ENCODE results near the gene MRPL55.
A peak's percentile ranks its signal among the peaks of the same experiment; 100 is the strongest.

The MRPL55 gene

GRCh38 chr1:228106800-228107054 lies 2.4 kb downstream of the MRPL55 start:
- WGBS (ENCODE audit: extremely low coverage, insufficient coverage, low lambda C conversion rate): no CpG with 5 or more reads among the region's 9 CpGs
- Histone ChIP-seq H3K79me1 (ENCODE audit: low read length) (peaks cover 11% of the 10 kb centered on the region), H3K18ac (ENCODE audit: low read length) (no peak overlapping the region), H3K56ac (ENCODE audit: low read length) (no peak overlapping the region), H3K4me2 (ENCODE audit: low read length) (no peak overlapping the region), H3K36me3 (ENCODE audit: control insufficient read depth, insufficient read depth, low read length) (no peaks in the 10 kb centered on the region), H4K8ac (ENCODE audit: low read depth, low read length) (no peak overlapping the region), H3K27ac (ENCODE audit: low read depth, low read length) (no peak overlapping the region), H3K27me3 (ENCODE audit: insufficient read depth, low read length, poor library complexity) (no peaks in the 10 kb centered on the region), H2BK120ac (ENCODE audit: low read depth, low read length) (no peak overlapping the region), H4K5ac (ENCODE audit: low read length) (no peak overlapping the region), H3K79me2 (ENCODE audit: control insufficient read depth, insufficient read depth, low read length) (peaks cover 10% of the 10 kb centered on the region), H2AK5ac (ENCODE audit: low read length) (no peak overlapping the region), H3K23ac (ENCODE audit: low read length) (no peak overlapping the region), H3K9ac (ENCODE audit: low read length) (no peak overlapping the region), H3K4ac (ENCODE audit: low read depth, low read length) (no peak overlapping the region), H2BK15ac (replicated peaks; ENCODE audit: low read depth) (no peak overlapping the region), H2BK5ac (ENCODE audit: low read length) (no peak overlapping the region), H3K4me3 (ENCODE audit: low read length) (no peak overlapping the region), H3K4me1 (ENCODE audit: control insufficient read depth, low read depth, low read length) (peaks cover 4% of the 10 kb centered on the region)
- DNase-seq: no peak

GRCh38 chr1:228105996-228106799 lies 2.9 kb downstream of the MRPL55 start:
- Histone ChIP-seq H3K79me1 (ENCODE audit: low read length) (peaks cover 11% of the 10 kb centered on the region), H2BK120ac (ENCODE audit: low read depth, low read length) (no peak overlapping the region), H3K9ac (ENCODE audit: low read length) (no peak overlapping the region), H3K23ac (ENCODE audit: low read length) (no peak overlapping the region), H2AK5ac (ENCODE audit: low read length) (no peak overlapping the region), H3K56ac (ENCODE audit: low read length) (no peak overlapping the region), H3K4me3 (ENCODE audit: low read length) (no peak overlapping the region), H3K27me3 (ENCODE audit: insufficient read depth, low read length, poor library complexity) (no peaks in the 10 kb centered on the region), H2BK15ac (replicated peaks; ENCODE audit: low read depth) (no peak overlapping the region), H4K8ac (ENCODE audit: low read depth, low read length) (no peak overlapping the region), H3K4ac (ENCODE audit: low read depth, low read length) (no peak overlapping the region), H3K79me2 (ENCODE audit: control insufficient read depth, insufficient read depth, low read length) (peaks cover 10% of the 10 kb centered on the region), H4K5ac (ENCODE audit: low read length) (no peak overlapping the region), H3K18ac (ENCODE audit: low read length) (no peak overlapping the region), H3K36me3 (ENCODE audit: control insufficient read depth, insufficient read depth, low read length) (no peaks in the 10 kb centered on the region), H2BK5ac (ENCODE audit: low read length) (no peak overlapping the region), H3K4me1 (ENCODE audit: control insufficient read depth, low read depth, low read length) (peaks cover 4% of the 10 kb centered on the region), H3K27ac (ENCODE audit: low read depth, low read length) (no peak overlapping the region), H3K4me2 (ENCODE audit: low read length) (no peak overlapping the region)
- no CpG with 5 or more reads among the region's 8 CpGs for WGBS (ENCODE audit: extremely low coverage, insufficient coverage, low lambda C conversion rate)
- no peak for DNase-seq

- H3K4me3 ChIP-seq (ENCODE audit: low read length): no peak overlapping the region
- WGBS (ENCODE audit: extremely low coverage, insufficient coverage, low lambda C conversion rate): no CpG with 5 or more reads among the region's 9 CpGs
- H3K4me2 ChIP-seq (ENCODE audit: low read length): no peak overlapping the region
- H4K5ac ChIP-seq (ENCODE audit: low read length): no peak overlapping the region
- H2AK5ac ChIP-seq (ENCODE audit: low read length): no peak overlapping the region
- H3K27ac ChIP-seq (ENCODE audit: low read depth, low read length): no peak overlapping the region
- H2BK15ac ChIP-seq (replicated peaks; ENCODE audit: low read depth): no peak overlapping the region
- H3K36me3 ChIP-seq (ENCODE audit: control insufficient read depth, insufficient read depth, low read length): no peaks in the 10 kb centered on the region
- no peak overlapping the region for H3K4ac ChIP-seq (ENCODE audit: low read depth, low read length)
- no peak overlapping the region for H3K18ac ChIP-seq (ENCODE audit: low read length)
- no peak overlapping the region for H2BK120ac ChIP-seq (ENCODE audit: low read depth, low read length)
- peaks cover 4% of the 10 kb centered on the region for H3K4me1 ChIP-seq (ENCODE audit: control insufficient read depth, low read depth, low read length)
- H2BK5ac ChIP-seq (ENCODE audit: low read length): no peak overlapping the region
- H3K9ac ChIP-seq (ENCODE audit: low read length): no peak overlapping the region
- H3K23ac ChIP-seq (ENCODE audit: low read length): no peak overlapping the region
- H3K79me2 ChIP-seq (ENCODE audit: control insufficient read depth, insufficient read depth, low read length): peaks cover 10% of the 10 kb centered on the region
- H4K8ac ChIP-seq (ENCODE audit: low read depth, low read length): no peak overlapping the region
- H3K79me1 ChIP-seq (ENCODE audit: low read length): peaks cover 11% of the 10 kb centered on the region
- no peaks in the 10 kb centered on the region for H3K27me3 ChIP-seq (ENCODE audit: insufficient read depth, low read length, poor library complexity)
- no peak overlapping the region for H3K56ac ChIP-seq (ENCODE audit: low read length)
- no peak for DNase-seq
Observed at GRCh38 chr1:228105270-228105995, 3.7 kb downstream of the MRPL55 start.

- Histone ChIP-seq H2BK120ac (ENCODE audit: low read depth, low read length) (no peak overlapping the region), H3K18ac (ENCODE audit: low read length) (no peak overlapping the region), H3K79me2 (ENCODE audit: control insufficient read depth, insufficient read depth, low read length) (peaks cover 10% of the 10 kb centered on the region), H3K27me3 (ENCODE audit: insufficient read depth, low read length, poor library complexity) (no peaks in the 10 kb centered on the region), H3K4me2 (ENCODE audit: low read length) (no peak overlapping the region), H3K4me1 (ENCODE audit: control insufficient read depth, low read depth, low read length) (peaks cover 4% of the 10 kb centered on the region), H3K23ac (ENCODE audit: low read length) (no peak overlapping the region), H3K36me3 (ENCODE audit: control insufficient read depth, insufficient read depth, low read length) (no peaks in the 10 kb centered on the region), H3K27ac (ENCODE audit: low read depth, low read length) (no peak overlapping the region), H3K79me1 (ENCODE audit: low read length) (peaks cover 11% of the 10 kb centered on the region), H3K4ac (ENCODE audit: low read depth, low read length) (no peak overlapping the region), H3K9ac (ENCODE audit: low read length) (no peak overlapping the region), H2BK15ac (replicated peaks; ENCODE audit: low read depth) (no peak overlapping the region), H4K5ac (ENCODE audit: low read length) (no peak overlapping the region), H4K8ac (ENCODE audit: low read depth, low read length) (no peak overlapping the region), H2BK5ac (ENCODE audit: low read length) (no peak overlapping the region), H2AK5ac (ENCODE audit: low read length) (no peak overlapping the region), H3K56ac (ENCODE audit: low read length) (no peak overlapping the region), H3K4me3 (ENCODE audit: low read length) (no peak overlapping the region)
- no peak for DNase-seq
- WGBS (ENCODE audit: extremely low coverage, insufficient coverage, low lambda C conversion rate): no CpG with 5 or more reads among the region's 7 CpGs
Observed at GRCh38 chr1:228104526-228105269, 4.4 kb downstream of the MRPL55 start.

GRCh38 chr1:228102791-228103620 lies 6.1 kb downstream of the MRPL55 start, which contains the start of gene C1orf35:
C1orf35 (minus strand) TSS chr1:228103325; CDS start chr1:228103227, 98 bp downstream.
- Histone ChIP-seq H3K4me3 (ENCODE audit: low read length) (peak within 1 kb of the TSS; percentile 67), H3K4me1 (ENCODE audit: control insufficient read depth, low read depth, low read length) (peaks cover 1% of the 10 kb centered on the region), H3K23ac (ENCODE audit: low read length) (no peak within 1 kb of the TSS), H3K4ac (ENCODE audit: low read depth, low read length) (no peak within 1 kb of the TSS), H4K5ac (ENCODE audit: low read length) (no peak within 1 kb of the TSS), H3K27ac (ENCODE audit: low read depth, low read length) (no peak within 1 kb of the TSS), H3K36me3 (ENCODE audit: control insufficient read depth, insufficient read depth, low read length) (peaks cover 2% of the 10 kb centered on the region), H4K8ac (ENCODE audit: low read depth, low read length) (no peak within 1 kb of the TSS), H2BK120ac (ENCODE audit: low read depth, low read length) (no peak within 1 kb of the TSS), H3K4me2 (ENCODE audit: low read length) (peak within 1 kb of the TSS; percentile 67), H3K9ac (ENCODE audit: low read length) (peak within 1 kb of the TSS; percentile 88), H2BK15ac (replicated peaks; ENCODE audit: low read depth) (no peak within 1 kb of the TSS), H2BK5ac (ENCODE audit: low read length) (no peak within 1 kb of the TSS), H3K18ac (ENCODE audit: low read length) (peak within 1 kb of the TSS; percentile 24), H3K79me2 (ENCODE audit: control insufficient read depth, insufficient read depth, low read length) (no peaks in the 10 kb centered on the region), H2AK5ac (ENCODE audit: low read length) (peak within 1 kb of the TSS; percentile 38), H3K27me3 (ENCODE audit: insufficient read depth, low read length, poor library complexity) (no peaks in the 10 kb centered on the region), H3K56ac (ENCODE audit: low read length) (peak within 1 kb of the TSS; percentile 83), H3K79me1 (ENCODE audit: low read length) (peaks cover 3% of the 10 kb centered on the region)
- no CpG with 5 or more reads among the region's 104 CpGs for WGBS (ENCODE audit: extremely low coverage, insufficient coverage, low lambda C conversion rate)
- DNase-seq: peak; percentile 97

Data from mesendoderm (in vitro differentiated cells).